Liver (tissue), 9 donors: ENCODE results near the gene AKR1B1. TPM values are rescaled to one million over a fixed set of nuclear protein-coding genes. Genes with fewer than 3 reads are reported as not detected.

Source experiments
- DNase-seq: peaks from one replicate; pipeline ENCODE4 v3.0.0-alpha.2; 2017; ENCODE audit warnings: low spot score
- H3K27ac ChIP-seq, 2 donors: one replicate each; pipeline ENCODE4 v1.7.0; 2013; ENCODE audit warnings: inconsistent platforms in 2 of 2, low read length in 2 of 2, control low read depth in 1 of 2, low read depth in 1 of 2, mild to moderate bottlenecking in 1 of 2
- H3K27me3 ChIP-seq, 4 donors: one replicate each; pipeline versions ENCODE4 v1.6.1 to v1.7.0; 2013; ENCODE audit warnings: low read length in 3 of 4, inconsistent platforms in 1 of 4, mild to moderate bottlenecking in 1 of 4, moderate library complexity in 1 of 4; ENCODE audit not compliant: control insufficient read depth in 4 of 4, insufficient read depth in 4 of 4
- H3K36me3 ChIP-seq, 4 donors: one replicate each; pipeline versions ENCODE4 v1.6.1 to v1.7.0; 2013; ENCODE audit warnings: low read length in 3 of 4, mild to moderate bottlenecking in 3 of 4, low read depth in 1 of 4, moderate library complexity in 1 of 4; ENCODE audit not compliant: control insufficient read depth in 4 of 4, insufficient read depth in 3 of 4
- H3K4me1 ChIP-seq, 4 donors: one replicate each; pipeline versions ENCODE4 v1.6.1 to v1.7.0; 2013; ENCODE audit warnings: low read length in 3 of 4, mild to moderate bottlenecking in 3 of 4, moderate library complexity in 1 of 4; ENCODE audit not compliant: control insufficient read depth in 4 of 4, insufficient read depth in 4 of 4
- H3K4me3 ChIP-seq, 3 donors: one replicate each; pipeline versions ENCODE4 v1.6.1 to v1.7.0; 2013; ENCODE audit warnings: low read length in 3 of 3, control low read depth in 1 of 3, low read depth in 1 of 3, mild to moderate bottlenecking in 1 of 3
- H3K9ac ChIP-seq, 2 donors: one replicate each; pipeline ENCODE4 v1.7.0; 2013; ENCODE audit warnings: low read length in 2 of 2, mild to moderate bottlenecking in 2 of 2, moderate library complexity in 2 of 2, control low read depth in 1 of 2, low read depth in 1 of 2
- H3K9me3 ChIP-seq, 4 donors: one replicate each; pipeline versions ENCODE4 v1.6.1 to v1.7.0; 2013; ENCODE audit warnings: low read length in 3 of 4; ENCODE audit not compliant: control insufficient read depth in 4 of 4
- ATF3 ChIP-seq: IDR thresholded peaks from 2 replicates; pipeline ENCODE4 v1.6.1; 2016; ENCODE audit warnings: antibody characterized with exemption
- CTCF ChIP-seq: fragments of 150-350 bp; IDR thresholded peaks from 2 replicates; pipeline ENCODE4 v1.5.1; 2017; ENCODE audit warnings: improper control_type of control experiment, low read depth, low read length; ENCODE audit not compliant: missing input control
- EGR1 ChIP-seq, 2 donors: IDR thresholded peaks; 2 replicates each; pipeline ENCODE4 v1.6.1; 2016 to 2018; ENCODE audit warnings: antibody characterized with exemption in 2 of 2, low read depth in 2 of 2
- FOXA1 ChIP-seq: IDR thresholded peaks from 2 replicates; pipeline ENCODE4 v1.6.1; 2016; ENCODE audit warnings: antibody characterized with exemption
- FOXA2 ChIP-seq: IDR thresholded peaks from 2 replicates; pipeline ENCODE4 v1.6.1; 2016; ENCODE audit warnings: antibody characterized with exemption
- GABPA ChIP-seq, 2 donors: IDR thresholded peaks in 1 of 2; conservative IDR thresholded peaks in 1 of 2; 2 replicates each; pipeline ENCODE4 v1.6.1; 2016; ENCODE audit warnings: antibody characterized with exemption in 2 of 2, mild to moderate bottlenecking in 1 of 2, moderate library complexity in 1 of 2
- HNF4A ChIP-seq, 2 donors: conservative IDR thresholded peaks; 2 replicates each; pipeline ENCODE4 v1.6.1; 2016; ENCODE audit warnings: antibody characterized with exemption in 2 of 2, mild to moderate bottlenecking in 2 of 2
- HNF4G ChIP-seq: IDR thresholded peaks from 2 replicates; pipeline ENCODE4 v1.6.1; 2016; ENCODE audit warnings: antibody characterized with exemption
- JUND ChIP-seq, 2 donors: IDR thresholded peaks; 2 replicates each; pipeline ENCODE4 v1.6.1; 2016; ENCODE audit warnings: antibody characterized with exemption in 2 of 2
- MAX ChIP-seq: IDR thresholded peaks from 2 replicates; pipeline ENCODE4 v1.6.1; 2016; ENCODE audit warnings: antibody characterized with exemption
- NR2F2 ChIP-seq: IDR thresholded peaks from 2 replicates; pipeline ENCODE4 v1.6.1; 2016; ENCODE audit warnings: antibody characterized with exemption
- RAD21 ChIP-seq, 2 donors: IDR thresholded peaks; 2 replicates each; pipeline ENCODE4 v1.6.1; 2016; ENCODE audit warnings: antibody characterized with exemption in 2 of 2, mild to moderate bottlenecking in 2 of 2
- REST ChIP-seq: IDR thresholded peaks from 2 replicates; pipeline ENCODE4 v1.6.1; 2016; ENCODE audit warnings: antibody characterized with exemption, mild to moderate bottlenecking
- RXRA ChIP-seq, 2 donors: IDR thresholded peaks; 2 replicates each; pipeline ENCODE4 v1.6.1; 2017 to 2018; ENCODE audit warnings: antibody characterized with exemption in 2 of 2, mild to moderate bottlenecking in 1 of 2
- SP1 ChIP-seq: IDR thresholded peaks from 2 replicates; pipeline ENCODE4 v1.6.1; 2018; ENCODE audit warnings: antibody characterized with exemption, mild to moderate bottlenecking
- TAF1 ChIP-seq: conservative IDR thresholded peaks from 2 replicates; pipeline ENCODE4 v1.6.1; 2016; ENCODE audit warnings: antibody characterized with exemption, mild to moderate bottlenecking
- YY1 ChIP-seq: IDR thresholded peaks from 2 replicates; pipeline ENCODE4 v1.6.1; 2016; ENCODE audit warnings: antibody characterized with exemption, mild to moderate bottlenecking
- ZBTB33 ChIP-seq: IDR thresholded peaks from 2 replicates; pipeline ENCODE4 v1.6.1; 2016; ENCODE audit warnings: antibody characterized with exemption
- WGBS: extraction: QIAGEN DNeasy Blood & Tissue Kit; methylation state at CpG from one replicate; pipeline ENCODE4 v1.1.7; 2013; 5-methylcytosine and 5-hydroxymethylcytosine counted together
- polyA plus RNA-seq, 2 donors: library from polyadenylated mRNA; stranded (reverse) in 1 of 2; unstranded in 1 of 2; fragments of 200-250 nt in 1 of 2; fragments of >200 nt in 1 of 2; fragmentation: Nextera tagmentation in 1 of 2; extraction: Ambion mirVana in 1 of 2; gene quantifications; one replicate each; pipeline versions ENCODE4 v1.2.1 to v1.2.3, GENCODE V29; 2013 to 2015
- total RNA-seq, 2 donors: library from RNA; depleted of rRNA; stranded (reverse); fragments of >200 nt; gene quantifications; one replicate each; pipeline ENCODE4 v1.2.3, GENCODE V29; 2014
- donor health status: healthy.
- donor health status: healthy.
- donor health status: healthy.
- donor health status: healthy.
- donor health status: healthy.

The AKR1B1 gene
- total and polyA plus RNA-seq, 4 donors, result 10.8 to 12.6 (median 11.6) TPM

- no peak for DNase-seq
- WGBS, result 91% methylated on average over 3 of the region's 3 CpGs
- H3K9me3 ChIP-seq, result no peaks in the 10 kb centered on the region
- no peak overlapping the region for H3K9ac ChIP-seq
- no peak overlapping the region for H3K4me3 ChIP-seq
- no peaks in the 10 kb centered on the region for H3K36me3 ChIP-seq
- H3K27me3 ChIP-seq, result no peaks in the 10 kb centered on the region
- TF ChIP-seq FOXA1, result no peak
- no peak for TF ChIP-seq ATF3
- no peak for TF ChIP-seq HNF4G
- TF ChIP-seq RXRA (IDR thresholded peaks at IDR 0.05), result no peak
- no peak for TF ChIP-seq SP1
- no peak for TF ChIP-seq JUND (IDR thresholded peaks at IDR 0.05)
- TF ChIP-seq REST, result no peak
- TF ChIP-seq YY1, result no peak
- TF ChIP-seq NR2F2, result no peak
- no peak for TF ChIP-seq RAD21 (IDR thresholded peaks at IDR 0.05)
- no peak for TF ChIP-seq EGR1 (IDR thresholded peaks at IDR 0.05; ENCODE audit: low read depth in 2 of 2)
- TF ChIP-seq ZBTB33, result no peak
- TF ChIP-seq CTCF, result no peak
- TF ChIP-seq FOXA2, result no peak
- TF ChIP-seq HNF4A (conservative IDR thresholded peaks at IDR 0.05), result no peak
- TF ChIP-seq GABPA (IDR thresholded peaks at IDR 0.05 in 1 of 2, conservative IDR thresholded peaks at IDR 0.05 in 1 of 2), result no peak
- TF ChIP-seq TAF1, result no peak
- TF ChIP-seq MAX, result no peak
- no peaks in the 10 kb centered on the region for H3K4me1 ChIP-seq
- no peak overlapping the region for H3K27ac ChIP-seq
Observed at GRCh38 chr7:134405299-134405698, 53.6 kb downstream of the AKR1B1 start.

- 98% methylated on average over 1 of the region's 1 CpG for WGBS
- H3K4me3 ChIP-seq, result no peak overlapping the region
- no peak overlapping the region for H3K27ac ChIP-seq
- DNase-seq, result no peak
- no peaks in the 10 kb centered on the region for H3K27me3 ChIP-seq
- H3K9ac ChIP-seq, result no peak overlapping the region
- no peaks in the 10 kb centered on the region for H3K4me1 ChIP-seq
- TF ChIP-seq HNF4A (conservative IDR thresholded peaks at IDR 0.05) (no peak), RAD21 (IDR thresholded peaks at IDR 0.05) (no peak), TAF1 (no peak), JUND (IDR thresholded peaks at IDR 0.05) (no peak), FOXA1 (no peak), FOXA2 (no peak), HNF4G (no peak), GABPA (IDR thresholded peaks at IDR 0.05 in 1 of 2, conservative IDR thresholded peaks at IDR 0.05 in 1 of 2) (no peak), NR2F2 (no peak), MAX (no peak), EGR1 (IDR thresholded peaks at IDR 0.05; ENCODE audit: low read depth in 2 of 2) (no peak), YY1 (no peak), SP1 (no peak)
- H3K36me3 ChIP-seq, result no peaks in the 10 kb centered on the region
- H3K9me3 ChIP-seq, result no peaks in the 10 kb centered on the region
Observed at GRCh38 chr7:134403062-134403461, 55.8 kb downstream of the AKR1B1 start.
